Colon (tissue), 2 donors: ENCODE results near the gene VWA5A.
"Not testable (repeated sequence)": the region's sequence is repeated elsewhere in the genome, so short reads cannot be mapped to it uniquely, and the experiment has no call there.

ENCODE experiments used
- FAIRE-seq: peaks from 2 replicates; lab custom pipeline; 2012; peaks lifted over from hg19 to GRCh38; lab: Jason Lieb, UNC
- donor health status: control.
- donor health status: control.

VWA5A gene

DNA sequence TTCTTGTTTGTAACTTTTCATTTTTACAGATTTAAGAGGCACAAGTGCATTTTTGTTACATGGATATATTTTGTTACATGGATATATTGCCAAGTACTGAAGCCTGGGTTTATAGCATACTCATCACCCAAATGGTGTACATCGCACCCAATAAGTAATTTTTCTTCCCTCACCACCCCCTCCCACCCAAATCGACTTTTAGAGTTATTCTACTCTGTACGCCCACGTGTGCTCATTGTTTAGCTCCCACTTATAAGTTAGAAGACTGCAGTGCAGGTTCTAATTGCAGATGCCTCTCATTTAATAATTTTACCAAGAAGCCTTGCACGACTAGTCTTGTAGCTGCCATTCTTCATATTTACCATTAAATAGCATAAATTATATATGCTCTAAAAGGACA lies 20.5 kb upstream of the VWA5A start:
- FAIRE-seq = no peak

DNA sequence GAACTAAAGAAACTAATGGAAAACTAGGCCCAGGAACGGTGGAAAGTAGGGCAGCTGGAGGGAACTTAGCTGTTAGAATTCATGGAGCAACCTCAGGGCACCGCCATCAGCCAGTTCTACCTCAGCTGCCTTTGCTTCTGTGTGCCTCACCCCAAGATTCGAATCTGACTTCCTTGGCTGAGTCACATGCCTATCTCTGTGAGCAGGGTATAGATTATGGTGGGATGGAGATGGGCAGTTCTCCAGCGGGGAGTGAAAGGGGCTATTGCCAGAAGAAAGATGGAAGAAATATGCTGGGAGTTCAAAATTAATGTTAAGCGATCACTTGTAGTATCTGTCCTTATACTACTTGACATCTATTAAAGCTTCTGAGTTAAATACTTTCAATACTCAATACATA lies 18.9 kb upstream of the VWA5A start:
- no peak for FAIRE-seq

DNA sequence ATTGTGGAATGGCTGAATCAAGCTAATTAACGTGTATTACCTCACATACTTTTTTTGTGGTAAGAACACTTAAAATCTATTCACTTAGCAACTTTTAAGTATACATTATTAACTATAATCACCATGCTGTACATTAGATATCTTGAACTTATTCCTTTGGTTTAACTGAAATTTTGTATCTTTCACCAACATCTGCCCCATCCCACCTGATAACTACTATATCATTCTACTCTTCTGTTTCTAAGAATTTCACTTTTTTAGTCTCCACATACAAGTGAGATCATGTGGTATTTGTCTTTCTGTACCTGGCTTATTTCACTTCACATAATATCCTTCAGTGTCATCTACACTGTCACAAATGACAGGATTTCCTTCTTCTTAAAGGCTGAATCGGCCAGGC lies 17.1 kb upstream of the VWA5A start:
- FAIRE-seq = no peak

DNA sequence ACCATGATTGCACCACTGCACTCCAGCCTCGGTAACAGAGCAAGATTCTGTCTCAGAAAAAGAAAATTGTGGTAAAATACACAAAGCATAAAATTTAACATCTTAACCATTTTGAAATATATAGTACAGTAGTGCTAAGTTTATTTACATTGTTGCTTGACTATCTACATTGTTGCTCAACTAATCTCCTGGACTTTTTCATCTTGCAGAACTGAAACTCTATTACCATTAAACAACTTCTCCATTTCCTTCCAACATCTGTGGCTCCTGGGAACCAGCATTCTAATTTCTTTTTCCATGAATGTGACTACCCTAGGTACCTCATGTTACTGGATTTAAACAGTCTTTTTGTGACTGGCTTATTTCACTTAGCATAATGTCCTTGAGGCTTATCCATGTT lies 13.5 kb upstream of the VWA5A start:
- no peak for FAIRE-seq

DNA sequence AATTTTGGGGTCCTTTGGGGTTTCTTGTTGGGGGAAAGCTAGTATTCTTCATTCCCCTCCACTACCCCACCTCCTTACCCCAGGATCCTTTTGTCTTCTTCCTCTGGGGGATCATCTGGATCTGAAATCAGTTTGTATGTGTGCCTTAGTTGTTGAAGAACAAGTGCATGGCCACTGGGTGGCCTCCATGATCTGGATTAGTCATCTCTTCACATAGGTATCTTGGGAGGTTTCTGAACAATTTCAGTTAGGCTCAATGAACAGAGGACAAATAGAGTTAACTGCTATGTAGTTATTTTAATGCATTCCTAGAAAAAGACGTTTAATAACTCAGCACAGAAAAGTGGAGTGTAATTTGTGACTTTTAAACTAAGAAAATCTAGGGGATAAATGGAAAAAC lies 7.1 kb upstream of the VWA5A start:
- no peak for FAIRE-seq

DNA sequence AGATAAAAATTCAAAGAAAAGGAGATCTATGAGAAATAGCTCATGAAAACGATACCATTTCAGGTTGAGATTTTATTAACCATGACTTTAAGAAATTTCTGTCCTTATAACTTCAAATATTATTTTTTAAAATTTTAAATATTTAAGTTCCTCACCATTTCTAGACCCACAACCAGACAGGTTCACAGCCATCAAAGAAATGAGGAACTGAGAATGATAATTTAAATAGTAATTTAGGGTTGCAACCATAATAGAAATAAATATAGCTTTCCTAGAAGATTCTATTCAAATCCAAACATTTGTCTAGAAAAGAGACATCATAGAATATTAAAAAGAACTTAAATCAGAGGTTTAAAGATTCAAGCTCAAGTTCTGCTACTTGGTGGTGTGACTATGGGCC lies 5.9 kb upstream of the VWA5A start:
- FAIRE-seq = no peak

DNA sequence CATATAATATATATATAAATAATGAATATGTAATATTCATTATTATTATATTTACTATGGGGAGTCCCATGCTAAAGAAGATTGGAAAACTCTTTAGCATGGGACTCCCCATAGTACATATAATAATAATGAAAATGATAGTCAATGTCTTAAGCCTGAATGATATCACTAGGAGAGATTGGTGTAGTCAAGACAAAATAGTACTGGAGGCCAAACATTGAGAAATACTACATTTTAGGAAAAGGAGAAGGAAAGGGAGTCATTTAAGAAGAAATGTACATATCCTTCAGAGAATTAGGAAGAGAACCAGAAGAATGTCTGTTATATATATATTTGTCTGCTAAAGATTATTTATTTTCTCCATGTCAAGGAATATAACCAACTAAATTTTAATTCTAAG lies 5.0 kb upstream of the VWA5A start:
- FAIRE-seq = no peak

DNA sequence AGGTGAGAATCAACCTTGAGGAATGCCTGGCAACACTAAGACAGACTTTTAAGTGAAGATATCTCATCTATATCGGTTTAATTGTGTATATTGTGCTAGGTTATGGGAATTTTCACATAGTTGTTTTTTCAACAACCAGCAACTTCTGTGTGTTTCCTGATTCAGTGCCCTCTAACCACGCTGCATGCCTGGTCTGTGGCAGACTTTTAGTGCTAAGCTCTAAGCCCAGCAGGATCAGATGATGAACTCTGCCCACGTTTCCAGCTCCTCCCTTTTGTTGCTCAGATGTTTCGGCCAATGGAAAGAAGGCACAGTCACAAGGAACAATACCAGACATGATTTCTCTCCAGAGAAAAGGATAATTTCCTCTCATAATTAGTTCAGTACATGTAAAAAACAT lies 1.4 kb upstream of the VWA5A start:
- no peak for FAIRE-seq

DNA sequence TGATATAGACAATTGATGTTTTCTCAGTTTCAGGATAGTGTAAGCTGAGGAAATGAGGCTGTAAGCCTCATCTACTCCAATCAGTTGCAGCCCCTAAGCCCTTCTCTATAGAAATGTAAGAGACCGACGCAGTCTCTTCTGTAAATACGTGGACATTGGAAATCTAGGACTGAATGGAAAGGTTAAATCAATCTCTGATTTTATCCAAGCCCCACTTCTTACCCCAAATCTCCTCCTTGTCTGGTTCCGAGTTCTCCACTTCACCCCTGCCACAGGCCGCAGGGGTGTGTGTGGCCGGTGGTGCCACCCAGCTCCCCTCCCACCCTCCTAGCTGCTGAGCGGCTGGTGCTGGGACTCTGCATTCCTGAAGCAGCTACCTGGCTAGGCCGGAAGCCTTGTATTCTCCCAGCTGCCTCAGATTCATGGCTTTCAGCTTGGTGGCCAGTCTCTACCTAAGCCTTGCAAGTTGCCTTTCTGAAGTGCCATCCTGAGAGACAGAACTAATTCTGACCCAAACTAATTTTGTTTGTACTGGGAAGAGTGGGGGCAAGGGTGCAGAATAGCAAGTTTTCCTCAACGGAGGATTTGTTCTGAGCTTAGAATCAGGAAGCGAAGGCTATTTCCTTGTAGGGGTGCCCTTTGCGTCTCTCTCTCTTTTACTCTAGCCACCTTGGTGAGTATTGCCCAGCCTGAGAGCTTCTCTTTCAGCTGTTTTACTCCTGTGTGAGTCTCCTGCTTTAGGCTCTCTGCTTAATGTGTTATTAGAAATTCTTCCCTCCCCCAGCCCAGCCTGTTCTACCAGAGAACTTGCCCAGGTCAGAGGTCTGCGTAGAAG lies 749 bp downstream of the VWA5A start:
- no peak for FAIRE-seq

DNA sequence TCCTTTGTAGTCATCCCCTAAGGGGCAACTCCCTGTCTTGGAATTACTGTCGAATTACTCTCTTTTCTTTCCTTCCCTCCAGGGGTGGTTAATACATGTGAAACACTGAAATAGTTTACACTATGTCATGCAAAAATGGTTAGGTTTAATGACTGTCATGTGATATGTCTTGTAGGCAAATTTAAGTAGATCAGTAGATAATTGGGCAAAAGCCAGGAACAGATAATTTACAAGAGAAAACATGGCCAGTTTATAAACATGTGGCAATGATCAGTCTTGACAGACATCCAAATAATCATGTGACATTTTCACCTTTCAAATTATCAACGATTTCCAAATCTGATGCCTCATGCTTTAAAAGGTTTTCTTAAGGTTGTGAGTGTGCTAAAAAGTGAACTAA lies 3.9 kb downstream of the VWA5A start:
- FAIRE-seq = no peak

DNA sequence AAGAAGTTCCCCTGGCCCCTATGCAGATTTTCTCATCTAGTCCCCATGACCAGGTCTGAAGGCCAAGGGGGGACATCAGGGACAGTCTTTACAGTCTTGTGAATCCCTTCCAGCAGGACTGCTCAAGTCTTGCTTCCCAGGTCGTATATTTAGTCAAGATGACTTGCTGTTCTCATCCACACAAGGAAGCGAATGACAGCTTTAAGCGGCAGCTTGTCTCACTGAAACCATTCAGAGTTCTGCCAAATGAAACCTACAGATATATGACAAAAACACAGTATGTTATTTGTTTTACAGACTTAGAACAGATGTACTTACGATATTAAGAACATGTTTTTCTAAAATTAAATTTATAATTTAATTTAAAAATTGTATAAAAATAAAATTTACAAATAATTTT lies 5.6 kb downstream of the VWA5A start:
- FAIRE-seq = no peak

DNA sequence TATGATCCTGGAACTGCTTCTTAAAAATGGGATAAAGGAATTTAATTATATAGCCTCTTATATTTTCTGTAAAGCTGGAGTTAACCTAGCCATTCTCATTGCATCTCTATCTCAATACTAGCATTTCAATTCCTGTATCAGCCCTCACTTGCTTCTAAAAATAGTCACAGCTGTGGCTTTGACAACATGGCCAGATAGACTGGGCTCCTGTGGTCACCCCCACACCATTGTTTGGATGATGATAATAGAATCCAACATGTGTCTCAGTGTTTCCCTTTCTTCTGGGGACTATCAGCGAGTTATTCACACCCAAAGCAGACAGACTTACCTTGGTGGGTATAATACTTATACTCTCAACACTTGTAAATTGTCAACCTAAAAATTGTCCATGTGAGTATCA lies 6.9 kb downstream of the VWA5A start:
- no peak for FAIRE-seq

DNA sequence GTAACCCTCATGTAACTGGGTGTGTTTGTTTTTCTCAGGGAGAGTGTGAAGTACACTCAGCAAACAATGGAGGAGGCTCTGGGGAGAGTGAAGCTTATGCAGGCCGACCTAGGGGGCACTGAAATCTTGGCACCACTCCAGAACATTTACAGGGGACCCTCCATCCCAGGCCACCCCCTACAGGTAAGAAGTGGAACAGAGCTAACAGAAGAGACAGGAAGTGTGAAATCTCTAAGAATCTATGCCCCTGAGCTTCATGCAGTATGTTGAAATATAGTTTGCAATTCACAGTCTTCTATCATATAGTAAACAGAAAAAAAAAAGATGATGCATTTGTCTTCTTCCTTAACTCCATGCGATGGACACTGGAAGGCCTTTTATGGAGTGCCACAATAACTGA lies 8.4 kb downstream of the VWA5A start:
- no peak for FAIRE-seq

DNA sequence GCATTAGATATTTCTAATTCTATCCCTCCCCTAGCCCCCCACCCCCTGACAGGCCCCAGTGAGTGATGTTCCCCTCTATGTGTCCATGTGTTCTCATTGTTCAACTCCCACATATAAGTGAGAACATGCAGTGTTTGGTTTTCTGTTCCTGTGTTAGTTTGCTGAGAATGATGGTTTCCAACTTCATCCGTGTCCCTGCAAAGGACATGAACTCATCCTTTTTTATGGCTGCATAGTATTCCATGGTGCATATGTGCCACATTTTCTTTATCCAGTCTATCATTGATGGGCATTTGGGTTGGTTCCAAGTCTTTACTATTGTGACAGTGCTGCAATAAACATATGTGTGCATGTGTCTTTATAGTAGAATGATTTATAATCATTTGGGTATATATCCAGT lies 11.9 kb downstream of the VWA5A start:
- FAIRE-seq = not testable (repeated sequence)

DNA sequence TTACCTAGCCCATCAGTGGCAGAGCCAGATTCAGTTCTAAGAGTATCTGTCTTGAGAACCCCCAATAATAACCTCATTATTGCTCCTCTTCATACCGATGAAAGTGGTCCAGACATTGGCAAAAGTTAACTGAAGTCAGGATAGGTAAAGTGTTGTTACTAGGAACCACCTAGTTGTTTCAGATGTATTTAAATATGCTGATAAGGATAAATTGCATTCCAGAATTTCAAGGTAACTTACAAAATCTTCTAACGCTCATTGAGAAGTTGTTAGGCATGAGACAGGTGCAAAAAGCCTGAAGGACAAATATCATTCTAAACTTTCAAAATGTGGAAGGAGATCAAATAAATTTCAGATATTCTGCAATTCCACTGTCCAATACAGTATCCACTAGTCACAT lies 27.8 kb downstream of the VWA5A start:
- no peak for FAIRE-seq

DNA sequence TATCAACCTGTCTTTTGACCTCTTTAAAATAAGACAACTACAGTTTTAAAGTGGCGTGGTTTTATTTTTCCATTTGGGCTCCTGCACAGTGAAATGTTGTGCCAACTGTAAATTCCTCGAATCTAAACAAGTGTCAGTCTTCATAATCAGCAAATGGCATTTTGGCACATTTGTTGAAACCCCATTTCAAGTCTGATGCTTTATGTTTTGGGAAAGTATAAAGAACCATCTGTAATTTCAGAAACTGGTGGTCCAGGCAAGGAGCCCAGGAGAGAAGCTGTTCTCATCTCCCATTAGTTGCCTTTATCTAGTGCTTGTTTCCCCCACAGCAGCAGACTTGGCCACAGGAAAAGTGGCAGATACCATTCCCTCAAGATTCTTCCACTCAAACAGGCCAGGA lies 32.7 kb downstream of the VWA5A start:
- no peak for FAIRE-seq

DNA sequence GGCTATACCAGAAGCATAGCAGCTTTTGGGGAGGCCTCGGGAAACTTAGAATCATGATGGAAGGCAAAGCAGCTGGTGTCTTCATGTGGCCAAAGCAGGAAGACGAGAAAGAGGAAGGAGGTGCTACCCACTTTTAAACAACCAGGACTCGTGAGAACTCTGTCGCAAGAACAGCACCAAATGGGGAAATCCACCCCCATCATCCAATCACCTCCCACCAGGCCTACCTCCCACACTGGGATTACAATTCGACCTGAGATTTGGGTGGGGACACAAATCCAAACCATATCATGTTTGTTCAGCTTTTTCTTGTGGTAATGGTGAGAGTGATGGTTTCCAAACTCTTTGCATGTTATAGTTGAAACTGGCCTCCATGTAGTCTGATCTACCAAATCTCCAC lies 35.4 kb downstream of the VWA5A start:
- no peak for FAIRE-seq

DNA sequence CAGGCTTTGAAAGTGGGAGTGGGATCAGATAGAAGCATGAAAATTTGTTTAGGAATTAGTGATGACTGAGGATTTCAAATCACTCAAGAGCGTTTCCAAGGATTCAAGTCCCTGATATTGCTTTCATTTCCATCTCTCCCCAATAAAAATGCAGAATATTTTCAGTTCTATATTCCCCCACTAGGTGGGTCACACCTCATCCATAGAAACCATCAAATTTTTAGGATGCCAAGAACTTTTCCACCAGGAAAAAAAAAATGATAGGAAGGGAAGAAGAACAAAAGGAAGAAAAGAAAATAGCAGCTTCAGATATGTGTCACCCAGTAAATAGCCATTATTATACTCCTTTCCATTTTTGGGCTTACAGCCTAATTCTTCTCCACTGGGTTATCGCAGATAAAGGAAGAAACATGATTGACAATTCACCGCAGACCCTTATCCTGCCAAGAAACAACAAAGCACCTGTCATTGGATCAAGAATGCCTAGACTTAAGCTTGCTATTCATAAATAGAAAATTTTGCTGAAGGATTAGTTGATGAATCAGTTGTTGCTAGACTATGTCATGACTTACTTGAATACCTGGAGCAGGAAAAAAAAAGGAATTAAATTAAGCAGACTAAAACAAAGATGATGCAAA lies 37.6 kb downstream of the VWA5A start:
- FAIRE-seq = no peak

DNA sequence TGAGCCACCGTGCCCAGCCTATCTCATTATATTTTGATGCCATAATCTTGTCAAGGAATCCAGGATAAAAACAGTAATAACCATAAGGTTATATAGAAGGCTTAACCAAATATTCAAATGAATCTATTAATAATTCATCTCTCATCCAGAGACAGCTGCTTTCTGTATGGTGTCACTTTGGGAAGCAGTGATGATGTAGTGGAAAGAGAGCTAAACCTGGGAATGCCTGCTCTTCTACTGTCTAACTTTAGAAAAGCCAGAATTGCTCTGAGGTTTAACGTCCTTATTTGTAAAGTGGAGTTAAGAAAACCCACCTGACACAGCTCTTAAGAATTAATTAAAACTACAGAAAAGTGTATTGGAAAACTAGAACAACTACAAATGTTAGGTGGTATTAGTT lies 38.6 kb downstream of the VWA5A start:
- no peak for FAIRE-seq

DNA sequence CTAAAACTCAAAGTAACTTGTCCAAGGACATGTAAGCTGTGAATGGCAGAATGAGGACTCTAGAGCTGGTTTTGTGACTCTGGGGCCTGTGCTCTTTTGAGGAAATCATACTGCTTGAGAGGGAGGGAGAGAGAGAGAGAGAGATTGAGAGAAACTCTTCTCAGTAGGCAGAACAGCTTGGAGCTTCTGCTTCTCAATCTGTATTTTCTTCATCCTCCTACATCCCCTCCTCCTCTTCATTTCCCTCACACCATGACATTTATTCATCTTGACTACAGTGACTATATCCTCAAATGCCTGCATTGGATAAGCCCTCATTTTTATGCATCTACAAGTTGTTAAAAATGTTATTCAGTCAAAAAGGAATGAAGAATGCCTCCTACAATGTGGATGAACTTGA lies 44.2 kb downstream of the VWA5A start:
- no peak for FAIRE-seq

DNA sequence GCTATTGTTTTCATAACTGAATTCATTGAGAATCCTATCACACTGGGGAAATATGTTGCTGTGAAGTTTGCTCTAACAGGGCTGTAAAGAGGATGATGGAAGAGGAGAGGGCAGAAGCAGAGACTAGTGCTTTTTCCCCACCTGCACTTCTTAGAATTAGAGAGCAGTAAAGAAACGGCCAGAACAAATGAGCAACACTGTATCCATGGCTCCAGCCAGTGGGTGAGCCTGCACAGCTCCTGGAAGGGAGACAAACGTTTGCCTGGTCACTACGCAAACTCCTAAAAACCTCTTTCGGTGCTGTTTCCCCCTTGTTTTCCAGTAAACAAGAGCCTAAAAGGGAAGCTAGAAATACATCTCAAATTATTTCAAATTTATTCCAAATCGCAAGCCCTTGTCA lies 45.7 kb downstream of the VWA5A start:
- no peak for FAIRE-seq

DNA sequence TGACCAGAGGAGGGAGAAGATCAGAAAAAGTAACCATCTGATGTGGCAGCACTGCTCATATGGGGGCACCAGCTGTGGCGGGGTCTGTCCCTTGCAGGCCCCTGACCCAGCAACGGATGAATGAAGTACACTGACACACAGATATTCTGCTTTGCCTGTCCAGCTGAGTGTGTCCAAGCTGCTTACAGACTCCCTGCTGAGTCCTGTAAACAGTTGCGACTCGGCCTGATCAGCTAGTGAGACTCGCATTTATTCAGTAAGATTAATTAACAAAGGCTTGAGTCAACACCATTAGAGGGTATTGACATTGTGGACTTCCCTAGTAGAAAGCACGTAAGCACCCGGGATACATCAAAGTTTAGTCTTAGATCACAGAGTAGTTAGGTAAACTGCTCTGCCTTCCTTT lies 52.6 kb downstream of the VWA5A start:
- no peak for FAIRE-seq

DNA sequence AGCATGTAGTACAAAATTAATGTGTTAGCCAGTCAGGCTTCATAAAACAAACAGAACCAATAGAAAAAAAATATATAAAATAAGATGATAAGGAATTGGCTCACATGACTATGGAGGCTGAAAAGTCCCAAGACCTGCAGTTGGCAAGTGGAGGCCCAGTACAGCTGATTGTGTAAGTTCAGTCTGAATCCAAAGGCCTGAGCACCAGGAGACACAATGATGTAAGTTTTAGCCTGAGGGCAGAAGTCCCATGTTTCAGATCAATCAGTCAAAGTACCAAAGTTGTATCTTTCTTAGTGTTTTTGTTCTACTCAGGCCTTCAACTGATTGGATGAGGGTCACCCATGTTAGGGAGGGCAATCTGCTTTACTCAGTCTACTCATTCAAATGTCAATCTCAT lies 53.5 kb downstream of the VWA5A start:
- FAIRE-seq = no peak

DNA sequence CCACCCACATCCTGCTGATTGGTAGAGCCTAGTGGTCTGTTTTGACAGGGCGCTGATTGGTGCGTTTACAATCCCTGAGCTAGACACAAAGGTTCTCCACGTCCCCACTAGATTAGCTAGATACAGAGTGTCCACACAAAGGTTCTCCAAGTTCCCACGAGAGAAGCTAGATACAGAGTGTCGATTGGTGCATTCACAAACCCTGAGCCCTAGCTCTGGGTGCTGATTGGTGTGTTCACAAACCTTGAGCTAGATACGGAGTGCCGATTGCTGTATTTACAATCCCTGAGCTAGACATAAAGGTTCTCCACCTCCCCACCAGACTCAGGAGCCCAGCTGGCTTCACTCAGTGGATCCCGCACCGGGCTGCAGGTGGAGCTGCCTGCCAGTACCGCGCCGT lies 55.1 kb downstream of the VWA5A start:
- not testable (repeated sequence) for FAIRE-seq
